GM23338 (cell line): ENCODE measurements around the gene STPG4. TPM values are rescaled to one million over a fixed set of nuclear protein-coding genes. Genes with fewer than 3 reads are reported as not detected.
"Not testable (repeated sequence)": the region's sequence is repeated elsewhere in the genome, so short reads cannot be mapped to it uniquely, and the experiment has no call there.

Experiments used
- ATAC-seq: fragments of 200-7000 bp; cut with Tn5 transposase; 3 replicates; pipeline ENCODE4 v1.9.1; 2020
- DNase-seq: peaks from one replicate; pipeline ENCODE4 v3.0.0-alpha.2; 2015; ENCODE audit warnings: low spot score
- H2AFZ ChIP-seq: fragments of 200-600 bp; sonication (generic); 2 replicates; pipeline ENCODE4 v1.8.0; 2016; ENCODE audit warnings: antibody characterized with exemption, mild to moderate bottlenecking, moderate library complexity
- H3F3A ChIP-seq: fragments of 200-600 bp; sonication (generic); replicated peaks from 2 replicates; pipeline ENCODE4 v1.8.0; 2017; ENCODE audit warnings: antibody characterized with exemption, mixed run types, low read depth
- H3K27ac ChIP-seq: fragments of 200-600 bp; sonication (generic); 2 replicates; pipeline ENCODE4 v1.6.1; 2016; ENCODE audit warnings: low read depth
- H3K27me3 ChIP-seq: fragments of 200-600 bp; sonication (generic); 2 replicates; pipeline ENCODE4 v1.8.0; 2016; ENCODE audit warnings: mild to moderate bottlenecking, mixed run types, moderate library complexity; ENCODE audit not compliant: insufficient read depth
- H3K36me3 ChIP-seq: fragments of 200-600 bp; sonication (generic); 2 replicates; pipeline ENCODE4 v1.8.0; 2016; ENCODE audit warnings: mild to moderate bottlenecking; ENCODE audit not compliant: insufficient read depth
- H3K4me1 ChIP-seq: fragments of 200-600 bp; sonication (generic); 2 replicates; pipeline ENCODE4 v1.8.0; 2016; ENCODE audit warnings: mild to moderate bottlenecking, moderate library complexity; ENCODE audit not compliant: insufficient read depth
- H3K4me2 ChIP-seq: fragments of 200-600 bp; sonication (generic); 2 replicates; pipeline ENCODE4 v1.7.1; 2017; ENCODE audit warnings: mixed run types
- H3K4me3 ChIP-seq: fragments of 200-600 bp; sonication (generic); 2 replicates; pipeline ENCODE4 v1.6.1; 2016; ENCODE audit warnings: mixed run types
- H3K79me2 ChIP-seq: fragments of 200-600 bp; sonication (generic); replicated peaks from 2 replicates; pipeline ENCODE4 v1.8.0; 2017; ENCODE audit warnings: mild to moderate bottlenecking; ENCODE audit not compliant: insufficient read depth
- H3K9me2 ChIP-seq: fragments of 200-600 bp; sonication (generic); 2 replicates; pipeline ENCODE4 v1.8.0; 2017; ENCODE audit not compliant: insufficient read depth
- H4K20me1 ChIP-seq: fragments of 200-600 bp; sonication (generic); replicated peaks from 2 replicates; pipeline ENCODE4 v1.8.0; 2017; ENCODE audit warnings: mild to moderate bottlenecking; ENCODE audit not compliant: insufficient read depth
- H3K27ac Mint-ChIP-seq: 2 replicates; pipeline ENCODE4 v1.8.0; 2020; ENCODE audit warnings: inconsistent platforms, mild to moderate bottlenecking, moderate library complexity, mixed read lengths
- H3K27me3 Mint-ChIP-seq: 3 replicates; pipeline ENCODE4 v1.8.0; 2022; ENCODE audit warnings: low read depth, mild to moderate bottlenecking, moderate library complexity, mixed read lengths, inconsistent platforms; ENCODE audit not compliant: insufficient read depth, poor library complexity
- H3K36me3 Mint-ChIP-seq: 3 replicates; pipeline ENCODE4 v1.8.0; 2021; ENCODE audit warnings: low read depth, mild to moderate bottlenecking, inconsistent platforms, moderate library complexity, mixed read lengths
- H3K4me1 Mint-ChIP-seq: 3 replicates; pipeline ENCODE4 v1.8.0; 2020; ENCODE audit warnings: mild to moderate bottlenecking, inconsistent platforms, mixed read lengths
- H3K4me3 Mint-ChIP-seq: 3 replicates; pipeline ENCODE4 v1.8.0; 2021; ENCODE audit warnings: moderate library complexity, mild to moderate bottlenecking, inconsistent platforms, mixed read lengths
- H3K9me3 Mint-ChIP-seq: 3 replicates; pipeline ENCODE4 v1.8.0; 2020; ENCODE audit warnings: moderate library complexity, mild to moderate bottlenecking, inconsistent platforms, mixed read lengths
- CREB1 ChIP-seq: fragments of 250-450 bp; sonication (Bioruptor Pico); IDR thresholded peaks from 2 replicates; pipeline ENCODE4 v1.5.0; 2020; ENCODE audit warnings: low read depth, mild to moderate bottlenecking, moderate library complexity
- ETS1 ChIP-seq: IDR thresholded peaks from 2 replicates; pipeline ENCODE4 v1.6.1; 2016; ENCODE audit warnings: antibody characterized with exemption
- EZH2phosphoT487 ChIP-seq: fragments of 200-600 bp; sonication (generic); IDR thresholded peaks from one replicate; pipeline ENCODE4 v1.8.1; 2018; ENCODE audit warnings: antibody characterized with exemption; ENCODE audit not compliant: unreplicated experiment
- JUNB ChIP-seq: IDR thresholded peaks from one replicate; pipeline ENCODE4 v1.6.1; 2016; ENCODE audit warnings: antibody characterized with exemption; ENCODE audit not compliant: unreplicated experiment
- POLR2AphosphoS5 ChIP-seq: IDR thresholded peaks from 2 replicates; pipeline ENCODE4 v1.6.1; 2016; ENCODE audit warnings: antibody characterized with exemption, low read depth
- ZNF114 ChIP-seq: fragments of 250-450 bp; sonication (Bioruptor Pico); IDR thresholded peaks from 2 replicates; pipeline ENCODE4 v1.5.0; 2020; ENCODE audit warnings: mild to moderate bottlenecking, moderate library complexity
- ZNF331 ChIP-seq: fragments of 250-450 bp; sonication (Bioruptor Pico); IDR thresholded peaks from 2 replicates; pipeline ENCODE4 v1.5.0; 2020; ENCODE audit warnings: low read depth, mild to moderate bottlenecking, moderate library complexity
- polyA plus RNA-seq: library from polyadenylated mRNA; unstranded; fragments of >200 nt; fragmentation: Nextera tagmentation; extraction: Ambion mirVana; gene quantifications from 2 replicates; pipeline ENCODE4 v1.2.1, GENCODE V29; 2016
- total RNA-seq: library from RNA; depleted of rRNA; stranded (reverse); fragments of >200 nt; shearing (Covaris generic); gene quantifications from 2 replicates; pipeline ENCODE4 v1.2.3, GENCODE V29; 2014
- TF ChIP-seq, protein P1 (sequence below): fragments of 250-450 bp; sonication (Bioruptor Pico); IDR thresholded peaks from 2 replicates; pipeline ENCODE4 v1.5.0; 2020; ENCODE audit warnings: mild to moderate bottlenecking, moderate library complexity
- TF ChIP-seq, protein P2 (sequence below): IDR thresholded peaks from one replicate; pipeline ENCODE4 v1.6.1; 2018; ENCODE audit warnings: antibody characterized with exemption; ENCODE audit not compliant: unreplicated experiment

The STPG4 gene
- total and polyA plus RNA-seq, 2 experiments from 2014 or later, result 0.28 TPM; not detected in 1

DNA sequence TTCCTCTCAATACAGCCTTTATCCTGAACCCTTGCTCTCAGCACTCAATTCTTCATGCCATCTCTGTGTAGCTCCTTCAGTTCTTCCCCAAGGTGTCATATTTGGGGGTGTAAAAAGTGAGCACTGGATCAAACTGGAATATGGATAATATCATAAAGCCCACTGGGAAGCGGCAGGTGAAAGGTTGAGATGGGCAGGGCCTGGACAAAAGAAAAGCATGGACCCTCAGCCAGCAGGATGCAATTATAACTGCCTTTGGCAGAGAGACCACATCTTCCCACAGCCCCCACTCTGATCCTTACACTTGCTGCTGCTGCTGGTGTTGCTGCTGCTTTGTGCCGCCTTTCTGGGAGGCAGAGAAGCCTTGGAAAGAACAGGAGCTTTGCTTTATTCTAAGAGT lies 31.2 kb upstream of the STPG4 start:
- Histone ChIP-seq H3K79me2 (no peaks in the 10 kb centered on the region), H3K27ac (no peak overlapping the region), H3K4me1 (peaks cover 7% of the 10 kb centered on the region), H3K4me3 (no peak overlapping the region), H2AFZ (no peak overlapping the region), H3K4me2 (no peak overlapping the region), H3F3A (no peaks in the 10 kb centered on the region), H4K20me1 (no peaks in the 10 kb centered on the region), H3K9me2 (no peaks in the 10 kb centered on the region), H3K36me3 (no peaks in the 10 kb centered on the region), H3K27me3 (no peaks in the 10 kb centered on the region)
- no peak overlapping the region for H3K27ac Mint-ChIP-seq
- H3K27me3 Mint-ChIP-seq, result peaks cover 2% of the 10 kb centered on the region
- H3K4me1 Mint-ChIP-seq, result peaks cover 22% of the 10 kb centered on the region
- ATAC-seq (no peak), DNase-seq (no peak)
- no peak overlapping the region for H3K4me3 Mint-ChIP-seq
- TF ChIP-seq ZNF331 (CRISPR knock-in tag) (no peak), ZNF114 (CRISPR knock-in tag) (no peak), JUNB (no peak), CREB1 (CRISPR knock-in tag) (no peak), POLR2AphosphoS5 (no peak), EZH2phosphoT487 (no peak), ETS1 (no peak)
- TF ChIP-seq, protein P1, sequence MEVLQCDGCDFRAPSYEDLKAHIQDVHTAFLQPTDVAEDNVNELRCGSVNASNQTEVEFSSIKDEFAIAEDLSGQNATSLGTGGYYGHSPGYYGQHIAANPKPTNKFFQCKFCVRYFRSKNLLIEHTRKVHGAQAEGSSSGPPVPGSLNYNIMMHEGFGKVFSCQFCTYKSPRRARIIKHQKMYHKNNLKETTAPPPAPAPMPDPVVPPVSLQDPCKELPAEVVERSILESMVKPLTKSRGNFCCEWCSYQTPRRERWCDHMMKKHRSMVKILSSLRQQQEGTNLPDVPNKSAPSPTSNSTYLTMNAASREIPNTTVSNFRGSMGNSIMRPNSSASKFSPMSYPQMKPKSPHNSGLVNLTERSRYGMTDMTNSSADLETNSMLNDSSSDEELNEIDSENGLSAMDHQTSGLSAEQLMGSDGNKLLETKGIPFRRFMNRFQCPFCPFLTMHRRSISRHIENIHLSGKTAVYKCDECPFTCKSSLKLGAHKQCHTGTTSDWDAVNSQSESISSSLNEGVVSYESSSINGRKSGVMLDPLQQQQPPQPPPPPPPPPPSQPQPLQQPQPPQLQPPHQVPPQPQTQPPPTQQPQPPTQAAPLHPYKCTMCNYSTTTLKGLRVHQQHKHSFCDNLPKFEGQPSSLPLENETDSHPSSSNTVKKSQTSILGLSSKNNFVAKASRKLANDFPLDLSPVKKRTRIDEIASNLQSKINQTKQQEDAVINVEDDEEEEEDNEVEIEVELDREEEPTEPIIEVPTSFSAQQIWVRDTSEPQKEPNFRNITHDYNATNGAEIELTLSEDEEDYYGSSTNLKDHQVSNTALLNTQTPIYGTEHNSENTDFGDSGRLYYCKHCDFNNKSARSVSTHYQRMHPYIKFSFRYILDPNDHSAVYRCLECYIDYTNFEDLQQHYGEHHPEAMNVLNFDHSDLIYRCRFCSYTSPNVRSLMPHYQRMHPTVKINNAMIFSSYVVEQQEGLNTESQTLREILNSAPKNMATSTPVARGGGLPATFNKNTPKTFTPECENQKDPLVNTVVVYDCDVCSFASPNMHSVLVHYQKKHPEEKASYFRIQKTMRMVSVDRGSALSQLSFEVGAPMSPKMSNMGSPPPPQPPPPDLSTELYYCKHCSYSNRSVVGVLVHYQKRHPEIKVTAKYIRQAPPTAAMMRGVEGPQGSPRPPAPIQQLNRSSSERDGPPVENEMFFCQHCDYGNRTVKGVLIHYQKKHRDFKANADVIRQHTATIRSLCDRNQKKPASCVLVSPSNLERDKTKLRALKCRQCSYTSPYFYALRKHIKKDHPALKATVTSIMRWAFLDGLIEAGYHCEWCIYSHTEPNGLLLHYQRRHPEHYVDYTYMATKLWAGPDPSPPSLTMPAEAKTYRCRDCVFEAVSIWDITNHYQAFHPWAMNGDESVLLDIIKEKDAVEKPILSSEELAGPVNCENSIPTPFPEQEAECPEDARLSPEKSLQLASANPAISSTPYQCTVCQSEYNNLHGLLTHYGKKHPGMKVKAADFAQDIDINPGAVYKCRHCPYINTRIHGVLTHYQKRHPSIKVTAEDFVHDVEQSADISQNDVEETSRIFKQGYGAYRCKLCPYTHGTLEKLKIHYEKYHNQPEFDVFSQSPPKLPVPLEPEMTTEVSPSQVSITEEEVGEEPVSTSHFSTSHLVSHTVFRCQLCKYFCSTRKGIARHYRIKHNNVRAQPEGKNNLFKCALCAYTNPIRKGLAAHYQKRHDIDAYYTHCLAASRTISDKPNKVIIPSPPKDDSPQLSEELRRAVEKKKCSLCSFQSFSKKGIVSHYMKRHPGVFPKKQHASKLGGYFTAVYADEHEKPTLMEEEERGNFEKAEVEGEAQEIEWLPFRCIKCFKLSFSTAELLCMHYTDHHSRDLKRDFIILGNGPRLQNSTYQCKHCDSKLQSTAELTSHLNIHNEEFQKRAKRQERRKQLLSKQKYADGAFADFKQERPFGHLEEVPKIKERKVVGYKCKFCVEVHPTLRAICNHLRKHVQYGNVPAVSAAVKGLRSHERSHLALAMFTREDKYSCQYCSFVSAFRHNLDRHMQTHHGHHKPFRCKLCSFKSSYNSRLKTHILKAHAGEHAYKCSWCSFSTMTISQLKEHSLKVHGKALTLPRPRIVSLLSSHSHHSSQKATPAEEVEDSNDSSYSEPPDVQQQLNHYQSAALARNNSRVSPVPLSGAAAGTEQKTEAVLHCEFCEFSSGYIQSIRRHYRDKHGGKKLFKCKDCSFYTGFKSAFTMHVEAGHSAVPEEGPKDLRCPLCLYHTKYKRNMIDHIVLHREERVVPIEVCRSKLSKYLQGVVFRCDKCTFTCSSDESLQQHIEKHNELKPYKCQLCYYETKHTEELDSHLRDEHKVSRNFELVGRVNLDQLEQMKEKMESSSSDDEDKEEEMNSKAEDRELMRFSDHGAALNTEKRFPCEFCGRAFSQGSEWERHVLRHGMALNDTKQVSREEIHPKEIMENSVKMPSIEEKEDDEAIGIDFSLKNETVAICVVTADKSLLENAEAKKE, result no peak
- TF ChIP-seq, protein P2, sequence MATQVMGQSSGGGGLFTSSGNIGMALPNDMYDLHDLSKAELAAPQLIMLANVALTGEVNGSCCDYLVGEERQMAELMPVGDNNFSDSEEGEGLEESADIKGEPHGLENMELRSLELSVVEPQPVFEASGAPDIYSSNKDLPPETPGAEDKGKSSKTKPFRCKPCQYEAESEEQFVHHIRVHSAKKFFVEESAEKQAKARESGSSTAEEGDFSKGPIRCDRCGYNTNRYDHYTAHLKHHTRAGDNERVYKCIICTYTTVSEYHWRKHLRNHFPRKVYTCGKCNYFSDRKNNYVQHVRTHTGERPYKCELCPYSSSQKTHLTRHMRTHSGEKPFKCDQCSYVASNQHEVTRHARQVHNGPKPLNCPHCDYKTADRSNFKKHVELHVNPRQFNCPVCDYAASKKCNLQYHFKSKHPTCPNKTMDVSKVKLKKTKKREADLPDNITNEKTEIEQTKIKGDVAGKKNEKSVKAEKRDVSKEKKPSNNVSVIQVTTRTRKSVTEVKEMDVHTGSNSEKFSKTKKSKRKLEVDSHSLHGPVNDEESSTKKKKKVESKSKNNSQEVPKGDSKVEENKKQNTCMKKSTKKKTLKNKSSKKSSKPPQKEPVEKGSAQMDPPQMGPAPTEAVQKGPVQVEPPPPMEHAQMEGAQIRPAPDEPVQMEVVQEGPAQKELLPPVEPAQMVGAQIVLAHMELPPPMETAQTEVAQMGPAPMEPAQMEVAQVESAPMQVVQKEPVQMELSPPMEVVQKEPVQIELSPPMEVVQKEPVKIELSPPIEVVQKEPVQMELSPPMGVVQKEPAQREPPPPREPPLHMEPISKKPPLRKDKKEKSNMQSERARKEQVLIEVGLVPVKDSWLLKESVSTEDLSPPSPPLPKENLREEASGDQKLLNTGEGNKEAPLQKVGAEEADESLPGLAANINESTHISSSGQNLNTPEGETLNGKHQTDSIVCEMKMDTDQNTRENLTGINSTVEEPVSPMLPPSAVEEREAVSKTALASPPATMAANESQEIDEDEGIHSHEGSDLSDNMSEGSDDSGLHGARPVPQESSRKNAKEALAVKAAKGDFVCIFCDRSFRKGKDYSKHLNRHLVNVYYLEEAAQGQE, result no peak
- H3K36me3 Mint-ChIP-seq, result no peaks in the 10 kb centered on the region
- H3K9me3 Mint-ChIP-seq, result no peaks in the 10 kb centered on the region

GRCh38 chr2:47185098-47185497 lies 30.0 kb upstream of the STPG4 start:
- H3K4me3 ChIP-seq, ATAC-seq, H3K4me3 Mint-ChIP-seq, DNase-seq, H3F3A ChIP-seq, H3K27me3 ChIP-seq, H3K27ac ChIP-seq, H3K4me1 ChIP-seq, H3K9me2 ChIP-seq, H3K36me3 ChIP-seq, H3K79me2 ChIP-seq, H4K20me1 ChIP-seq, H2AFZ ChIP-seq, H3K9me3 Mint-ChIP-seq, H3K27ac Mint-ChIP-seq, H3K36me3 Mint-ChIP-seq, H3K27me3 Mint-ChIP-seq, H3K4me2 ChIP-seq: not testable (repeated sequence)
- H3K4me1 Mint-ChIP-seq, result peaks cover 16% of the 10 kb centered on the region
